Measurements from ENCODE around the gene CYTL1.

CYTL1 gene

GRCh38 chr4:4980621-4981230 lies 38.5 kb downstream of the CYTL1 start:
- DNase-seq (ENCODE audit: low read depth, low spot score), result no peak
- TF ChIP-seq, protein P1, sequence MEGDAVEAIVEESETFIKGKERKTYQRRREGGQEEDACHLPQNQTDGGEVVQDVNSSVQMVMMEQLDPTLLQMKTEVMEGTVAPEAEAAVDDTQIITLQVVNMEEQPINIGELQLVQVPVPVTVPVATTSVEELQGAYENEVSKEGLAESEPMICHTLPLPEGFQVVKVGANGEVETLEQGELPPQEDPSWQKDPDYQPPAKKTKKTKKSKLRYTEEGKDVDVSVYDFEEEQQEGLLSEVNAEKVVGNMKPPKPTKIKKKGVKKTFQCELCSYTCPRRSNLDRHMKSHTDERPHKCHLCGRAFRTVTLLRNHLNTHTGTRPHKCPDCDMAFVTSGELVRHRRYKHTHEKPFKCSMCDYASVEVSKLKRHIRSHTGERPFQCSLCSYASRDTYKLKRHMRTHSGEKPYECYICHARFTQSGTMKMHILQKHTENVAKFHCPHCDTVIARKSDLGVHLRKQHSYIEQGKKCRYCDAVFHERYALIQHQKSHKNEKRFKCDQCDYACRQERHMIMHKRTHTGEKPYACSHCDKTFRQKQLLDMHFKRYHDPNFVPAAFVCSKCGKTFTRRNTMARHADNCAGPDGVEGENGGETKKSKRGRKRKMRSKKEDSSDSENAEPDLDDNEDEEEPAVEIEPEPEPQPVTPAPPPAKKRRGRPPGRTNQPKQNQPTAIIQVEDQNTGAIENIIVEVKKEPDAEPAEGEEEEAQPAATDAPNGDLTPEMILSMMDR (IDR thresholded peaks at IDR 0.05; ENCODE audit: low read depth, low read length), result no peak
- H3K4me3 ChIP-seq (ENCODE audit: low read depth, low read length), result no peak overlapping the region
- in situ Hi-C loops (cut with HindIII; ENCODE audit: low sequenced_read_pairs), result no loop called here

- DNase-seq (ENCODE audit: low read depth, low spot score), result no peak
- in situ Hi-C loops (cut with HindIII; ENCODE audit: low sequenced_read_pairs), result no loop called here
- no peak overlapping the region for H3K4me3 ChIP-seq (ENCODE audit: low read depth, low read length)
- TF ChIP-seq, protein P1 (IDR thresholded peaks at IDR 0.05; ENCODE audit: low read depth, low read length), result no peak
Observed at GRCh38 chr4:4979971-4980370, 39.3 kb downstream of the CYTL1 start.

- TF ChIP-seq, protein P1 (IDR thresholded peaks at IDR 0.05; ENCODE audit: low read depth, low read length), result no peak
Observed at GRCh38 chr4:4974727-4975126, 44.5 kb downstream of the CYTL1 start.

GRCh38 chr4:4971796-4972195 lies 47.5 kb downstream of the CYTL1 start:
- in situ Hi-C loops (cut with HindIII; ENCODE audit: low sequenced_read_pairs), result no loop called here
- TF ChIP-seq, protein P1 (IDR thresholded peaks at IDR 0.05; ENCODE audit: low read depth, low read length), result no peak
- no peak for DNase-seq (ENCODE audit: low read depth, low spot score)
- no peak overlapping the region for H3K4me3 ChIP-seq (ENCODE audit: low read depth, low read length)

More at GRCh38 chr4:4974727-4975126, 44.5 kb downstream of the CYTL1 start:
- H3K4me3 ChIP-seq (ENCODE audit: low read depth, low read length), result no peak overlapping the region
- no peak for DNase-seq (ENCODE audit: low read depth, low spot score)
- in situ Hi-C loops (cut with HindIII; ENCODE audit: low sequenced_read_pairs), result no loop called here

GRCh38 chr4:4969298-4969697 lies 50.0 kb downstream of the CYTL1 start:
- no peak for DNase-seq (ENCODE audit: low read depth, low spot score)
- TF ChIP-seq, protein P1 (IDR thresholded peaks at IDR 0.05; ENCODE audit: low read depth, low read length), result no peak
- no peak overlapping the region for H3K4me3 ChIP-seq (ENCODE audit: low read depth, low read length)
- in situ Hi-C loops (cut with HindIII; ENCODE audit: low sequenced_read_pairs), result no loop called here

DNA sequence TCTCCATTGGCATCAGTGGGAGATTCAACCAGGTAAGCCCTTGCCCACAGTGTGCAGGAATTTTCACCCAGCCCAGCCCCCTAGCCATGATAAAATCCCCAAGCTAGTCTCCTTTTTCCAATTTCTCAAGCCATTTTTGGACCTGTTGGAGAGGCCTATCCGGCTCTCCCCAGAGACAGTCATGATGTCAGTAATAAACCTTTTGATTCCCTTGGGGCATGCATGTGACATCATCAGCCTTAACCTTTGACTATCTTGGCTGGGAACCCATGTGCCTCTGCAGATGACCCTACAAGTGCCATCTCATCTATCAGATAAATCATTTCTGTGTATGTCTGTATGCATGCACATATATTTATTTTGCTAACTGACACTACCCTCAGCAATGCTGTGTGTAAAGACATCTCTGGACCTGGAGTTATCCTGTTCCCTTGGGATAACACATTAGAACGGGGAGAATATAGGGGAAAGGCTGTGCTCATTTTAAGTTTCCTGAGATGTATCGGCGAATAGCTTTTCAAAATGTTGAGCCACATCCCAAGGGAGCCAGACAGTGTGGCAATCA lies 51.0 kb downstream of the CYTL1 start:
- DNase-seq (ENCODE audit: low read depth, low spot score), result no peak
- no peak overlapping the region for H3K4me3 ChIP-seq (ENCODE audit: low read depth, low read length)

More for the DNA sequence above, 51.0 kb downstream of the CYTL1 start:
- TF ChIP-seq, protein P1 (IDR thresholded peaks at IDR 0.05; ENCODE audit: low read depth, low read length), result no peak
- in situ Hi-C loops (cut with HindIII; ENCODE audit: low sequenced_read_pairs), result no loop called here
